ENCODE data around the gene CDH23. TPM values are rescaled to one million over a fixed set of nuclear protein-coding genes. Genes with fewer than 3 reads are reported as not detected.

The CDH23 gene
- total RNA-seq, 4 donors from 2014 or later: 0.57 to 5.9 (median 1.0) TPM

DNA sequence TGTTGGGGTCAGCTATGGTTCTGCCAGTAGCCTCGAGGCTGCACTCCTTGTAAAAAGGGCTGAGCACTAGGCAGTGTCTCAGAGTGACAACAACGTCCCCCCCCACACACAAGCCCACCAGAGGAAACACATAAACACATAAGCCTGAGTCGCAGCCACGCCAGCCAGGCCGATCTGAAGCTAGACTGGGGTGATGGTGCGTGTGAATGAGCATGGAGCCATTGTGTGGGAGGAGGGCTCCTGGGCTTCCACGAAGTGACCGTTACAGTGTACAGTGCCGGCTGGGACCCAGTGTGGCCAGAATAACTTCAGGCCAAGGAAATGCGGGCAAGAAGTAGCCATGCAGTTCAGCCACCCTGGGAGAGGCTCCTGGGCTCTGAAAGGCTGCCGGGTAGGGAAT lies 326.6 kb downstream of the CDH23 start:
- no peaks in the 10 kb centered on the region for H3K9me3 ChIP-seq
- no peak for TF ChIP-seq CTCF (IDR thresholded peaks at IDR 0.05)
- no peak for TF ChIP-seq POLR2A (IDR thresholded peaks at IDR 0.05)
- H3K4me3 ChIP-seq: no peak overlapping the region
- no peaks in the 10 kb centered on the region for H3K27me3 ChIP-seq
- H3K36me3 ChIP-seq: no peaks in the 10 kb centered on the region
- intact Hi-C loops (cut with DNase I): no loop called here
- peaks cover 26 to 50% (median 44%) of the 10 kb centered on the region in 3 donors for H3K4me1 ChIP-seq
- no peak for DNase-seq
- WGBS, 2 donors: 80 to 83% methylated on average over 7 to 11 of the region's 11 CpGs
- no peak overlapping the region for H3K27ac ChIP-seq

DNA sequence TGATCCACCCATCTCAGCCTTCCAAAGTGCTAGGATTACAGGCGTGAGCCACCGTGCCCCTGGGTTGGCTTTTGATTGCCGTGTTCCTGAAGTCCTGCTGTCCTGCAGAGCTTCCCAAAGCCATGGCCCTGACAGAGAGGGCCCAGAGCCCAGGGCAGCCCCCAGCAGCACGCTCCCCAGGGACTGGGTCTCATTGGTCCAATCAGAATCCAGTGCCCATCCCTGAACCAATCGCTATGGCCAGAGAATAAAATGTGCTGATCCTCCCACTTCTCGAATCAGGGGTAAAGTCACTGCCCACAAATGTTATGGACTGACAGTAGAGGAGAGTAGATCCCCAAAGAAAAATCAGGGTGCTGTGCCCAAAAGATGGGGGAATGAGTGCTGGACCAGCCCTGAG lies 327.8 kb downstream of the CDH23 start:
- H3K27ac ChIP-seq: no peak overlapping the region
- TF ChIP-seq CTCF (IDR thresholded peaks at IDR 0.05) (no peak), POLR2A (IDR thresholded peaks at IDR 0.05) (no peak)
- H3K9me3 ChIP-seq: no peaks in the 10 kb centered on the region
- H3K27me3 ChIP-seq: no peaks in the 10 kb centered on the region
- intact Hi-C loops (cut with DNase I): no loop called here
- 90% methylated on average over 5 of the region's 6 CpGs; no CpG with 5 or more reads in 1 of the 2 donors for WGBS, 2 donors
- H3K4me1 ChIP-seq: peaks cover 37 to 52% (median 44%) of the 10 kb centered on the region in 3 donors
- no peak overlapping the region for H3K4me3 ChIP-seq
- no peaks in the 10 kb centered on the region for H3K36me3 ChIP-seq
- DNase-seq: no peak

- intact Hi-C loops (cut with DNase I): loop anchor here (5.0 kb wide), 1 partner anchor 47 kb away; the partner anchor contains the start of gene VSIR
- Histone ChIP-seq H3K36me3 (no peaks in the 10 kb centered on the region), H3K4me3 (no peak overlapping the region), H3K27ac (peak overlapping the region in 1 of 4 donors; percentile 88), H3K27me3 (no peaks in the 10 kb centered on the region), H3K4me1 (peaks cover 42 to 59% (median 50%) of the 10 kb centered on the region in 3 donors), H3K9me3 (no peaks in the 10 kb centered on the region)
- no peak for TF ChIP-seq CTCF (IDR thresholded peaks at IDR 0.05)
- TF ChIP-seq POLR2A (IDR thresholded peaks at IDR 0.05): no peak
- 78% methylated on average over 5 of the region's 14 CpGs; no CpG with 5 or more reads in 1 of the 2 donors for WGBS, 2 donors
- DNase-seq: no peak
These were observed 328.5 kb downstream of the CDH23 start for GRCh38 chr10:71725249-71725648.

GRCh38 chr10:71725998-71726579 lies 329.4 kb downstream of the CDH23 start:
- Histone ChIP-seq H3K4me3 (no peak overlapping the region), H3K27me3 (no peaks in the 10 kb centered on the region), H3K27ac (peak overlapping the region; percentile 75 to 94 (median 88)), H3K36me3 (no peaks in the 10 kb centered on the region), H3K4me1 (peaks cover 47 to 61% (median 52%) of the 10 kb centered on the region in 3 donors), H3K9me3 (no peaks in the 10 kb centered on the region)
- no peak for DNase-seq
- 24 to 63% methylated on average over 1 to 2 of the region's 9 CpGs for WGBS, 2 donors
- intact Hi-C loops (cut with DNase I): loop anchor here (5.0 kb wide), 1 partner anchor 46 kb away; the partner anchor contains the start of gene VSIR
- TF ChIP-seq POLR2A (IDR thresholded peaks at IDR 0.05) (no peak), CTCF (IDR thresholded peaks at IDR 0.05) (peak in 4 of 6 experiments; percentile 26 to 41 (median 32))

DNA sequence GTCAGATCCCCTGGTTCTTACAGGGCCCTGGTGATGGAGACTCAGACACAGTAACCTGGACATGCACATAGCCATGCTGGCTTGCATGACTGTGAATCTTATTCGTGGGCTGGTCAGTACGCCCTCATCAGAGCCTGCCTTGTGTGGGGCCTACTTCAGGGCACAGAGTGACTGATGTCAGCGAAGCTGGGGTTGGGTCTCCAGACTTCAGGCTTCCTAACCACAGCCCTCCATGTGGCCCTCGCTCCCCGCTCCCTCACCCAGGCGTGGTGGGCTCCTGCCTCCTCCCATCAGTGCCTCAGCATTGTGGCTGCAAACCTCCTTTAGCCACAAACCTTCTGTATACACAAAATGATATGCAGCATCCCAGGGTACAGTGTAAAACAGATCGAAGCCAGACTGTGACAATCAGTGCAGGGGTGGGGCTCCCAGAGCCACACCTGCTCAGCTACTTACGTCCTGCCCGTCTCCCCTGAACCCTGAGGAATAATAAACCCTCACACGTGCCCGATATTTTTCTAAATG lies 329.9 kb downstream of the CDH23 start:
- 63 to 84% methylated on average over 6 to 7 of the region's 11 CpGs for WGBS, 2 donors

More for the DNA sequence above, 329.9 kb downstream of the CDH23 start:
- TF ChIP-seq CTCF (IDR thresholded peaks at IDR 0.05): no peak
- TF ChIP-seq POLR2A (IDR thresholded peaks at IDR 0.05): peak in 1 of 4 donors; percentile 8
- no peak for DNase-seq
- no peaks in the 10 kb centered on the region for H3K27me3 ChIP-seq
- intact Hi-C loops (cut with DNase I): loop anchor here (5.0 kb wide), 1 partner anchor 46 kb away; the partner anchor contains the start of gene VSIR
- H3K4me1 ChIP-seq: peaks cover 47 to 60% (median 52%) of the 10 kb centered on the region in 3 donors
- peak overlapping the region; percentile 75 to 94 (median 88) for H3K27ac ChIP-seq
- H3K9me3 ChIP-seq: no peaks in the 10 kb centered on the region
- H3K36me3 ChIP-seq: no peaks in the 10 kb centered on the region
- no peak overlapping the region for H3K4me3 ChIP-seq
